ENCODE data around the gene PLA2G4A.

PLA2G4A gene

GRCh38 chr1:186923486-186923885, 94.7 kb downstream of the PLA2G4A start:
- Histone ChIP-seq H3K4me3 (ENCODE audit: low read length) (no peak overlapping the region), H3K9ac (ENCODE audit: low read depth, low read length) (no peak overlapping the region), H3K36me3 (ENCODE audit: insufficient read depth, low read length) (no peaks in the 10 kb centered on the region), H3K9me3 (ENCODE audit: insufficient read depth, low read depth, low read length) (peaks cover 2% of the 10 kb centered on the region; the same call in 1 of the 2 replicates), H3K27ac (ENCODE audit: low read depth, low read length) (no peak overlapping the region), H3K4me1 (ENCODE audit: insufficient read depth, low read length) (no peaks in the 10 kb centered on the region), H3K27me3 (ENCODE audit: insufficient read depth, low read length) (no peaks in the 10 kb centered on the region)
- WGBS = 81% methylated on average over 2 of the region's 2 CpGs

- H3K27me3 ChIP-seq (ENCODE audit: insufficient read depth, low read length) = no peaks in the 10 kb centered on the region
- H3K36me3 ChIP-seq (ENCODE audit: insufficient read depth, low read length) = no peaks in the 10 kb centered on the region
- peaks cover 2% of the 10 kb centered on the region; the same call in 1 of the 2 replicates for H3K9me3 ChIP-seq (ENCODE audit: insufficient read depth, low read depth, low read length)
- 97% methylated on average over 3 of the region's 3 CpGs for WGBS
- no peak overlapping the region for H3K9ac ChIP-seq (ENCODE audit: low read depth, low read length)
- no peaks in the 10 kb centered on the region for H3K4me1 ChIP-seq (ENCODE audit: insufficient read depth, low read length)
- no peak overlapping the region for H3K4me3 ChIP-seq (ENCODE audit: low read length)
- no peak overlapping the region for H3K27ac ChIP-seq (ENCODE audit: low read depth, low read length)
Measured at GRCh38 chr1:186925881-186926669, 97.3 kb downstream of the PLA2G4A start.

DNA sequence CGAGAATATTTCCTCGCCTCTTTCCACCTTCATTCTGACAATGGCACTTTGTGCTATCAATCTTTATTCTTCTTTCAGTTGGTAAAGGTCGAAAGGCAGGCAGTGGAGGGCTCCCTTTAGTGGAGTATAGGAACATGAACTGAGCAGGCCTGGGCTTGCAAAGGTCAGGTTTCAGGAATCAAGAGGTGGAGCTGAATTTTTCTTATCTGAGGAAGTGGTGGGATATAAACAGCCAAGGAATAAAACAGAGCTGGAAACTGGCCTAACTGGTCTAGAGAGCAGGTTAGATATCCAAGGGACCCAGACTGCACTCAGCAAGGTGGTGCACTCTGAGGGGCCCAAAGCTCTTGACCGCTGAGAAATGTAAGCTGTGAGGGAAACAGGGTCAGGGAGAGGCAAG, 99.1 kb downstream of the PLA2G4A start:
- no peaks in the 10 kb centered on the region for H3K4me1 ChIP-seq (ENCODE audit: insufficient read depth, low read length)
- WGBS = 95% methylated on average over 4 of the region's 4 CpGs

DNA sequence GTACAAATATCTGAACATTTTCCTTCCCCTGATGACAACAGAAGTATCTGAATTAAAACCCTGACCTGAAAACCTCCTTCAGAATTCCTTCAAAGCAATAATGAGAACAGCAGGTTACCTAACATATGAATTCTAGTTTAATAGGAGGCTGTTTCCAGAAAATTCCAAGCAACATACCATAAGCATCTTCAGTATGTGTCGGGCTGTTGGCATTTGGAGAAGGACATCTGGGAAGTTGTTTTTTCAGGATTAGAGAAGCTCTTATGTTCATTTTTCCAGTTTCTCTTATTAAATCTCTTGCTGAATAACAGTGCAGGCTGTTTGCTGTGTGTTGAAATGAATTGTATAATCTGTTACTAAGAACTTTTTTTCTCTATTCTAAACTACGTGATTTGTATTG, 101.5 kb downstream of the PLA2G4A start:
- Histone ChIP-seq H3K9me3 (ENCODE audit: insufficient read depth, low read depth, low read length) (no peaks in the 10 kb centered on the region), H3K27me3 (ENCODE audit: insufficient read depth, low read length) (no peaks in the 10 kb centered on the region), H3K36me3 (ENCODE audit: insufficient read depth, low read length) (no peaks in the 10 kb centered on the region), H3K27ac (ENCODE audit: low read depth, low read length) (no peak overlapping the region), H3K9ac (ENCODE audit: low read depth, low read length) (no peak overlapping the region), H3K4me1 (ENCODE audit: insufficient read depth, low read length) (no peaks in the 10 kb centered on the region), H3K4me3 (ENCODE audit: low read length) (no peak overlapping the region)
- no CpG with 5 or more reads among the region's 2 CpGs for WGBS

More for the DNA sequence above, 99.1 kb downstream of the PLA2G4A start:
- no peaks in the 10 kb centered on the region for H3K27me3 ChIP-seq (ENCODE audit: insufficient read depth, low read length)
- no peak overlapping the region for H3K9ac ChIP-seq (ENCODE audit: low read depth, low read length)
- H3K36me3 ChIP-seq (ENCODE audit: insufficient read depth, low read length) = no peaks in the 10 kb centered on the region
- peaks cover 1% of the 10 kb centered on the region; the same call in 1 of the 2 replicates for H3K9me3 ChIP-seq (ENCODE audit: insufficient read depth, low read depth, low read length)
- H3K27ac ChIP-seq (ENCODE audit: low read depth, low read length) = no peak overlapping the region
- no peak overlapping the region for H3K4me3 ChIP-seq (ENCODE audit: low read length)

- Histone ChIP-seq H3K27me3 (ENCODE audit: insufficient read depth, low read length) (no peaks in the 10 kb centered on the region), H3K27ac (ENCODE audit: low read depth, low read length) (no peak overlapping the region), H3K9ac (ENCODE audit: low read depth, low read length) (no peak overlapping the region), H3K9me3 (ENCODE audit: insufficient read depth, low read depth, low read length) (no peaks in the 10 kb centered on the region), H3K36me3 (ENCODE audit: insufficient read depth, low read length) (no peaks in the 10 kb centered on the region), H3K4me1 (ENCODE audit: insufficient read depth, low read length) (no peaks in the 10 kb centered on the region), H3K4me3 (ENCODE audit: low read length) (no peak overlapping the region)
- WGBS = 96% methylated on average over 2 of the region's 3 CpGs
Measured at GRCh38 chr1:186937016-186937670, 108.4 kb downstream of the PLA2G4A start.

GRCh38 chr1:186943891-186944686, 115.3 kb downstream of the PLA2G4A start:
- Histone ChIP-seq H3K4me3 (ENCODE audit: low read length) (no peak overlapping the region), H3K9me3 (ENCODE audit: insufficient read depth, low read depth, low read length) (no peaks in the 10 kb centered on the region), H3K36me3 (ENCODE audit: insufficient read depth, low read length) (no peaks in the 10 kb centered on the region), H3K4me1 (ENCODE audit: insufficient read depth, low read length) (no peaks in the 10 kb centered on the region), H3K27me3 (ENCODE audit: insufficient read depth, low read length) (no peaks in the 10 kb centered on the region), H3K9ac (ENCODE audit: low read depth, low read length) (no peak overlapping the region), H3K27ac (ENCODE audit: low read depth, low read length) (no peak overlapping the region)
- 82% methylated on average over 6 of the region's 8 CpGs for WGBS

GRCh38 chr1:186945146-186945545, 116.4 kb downstream of the PLA2G4A start:
- Histone ChIP-seq H3K9ac (ENCODE audit: low read depth, low read length) (no peak overlapping the region), H3K4me3 (ENCODE audit: low read length) (no peak overlapping the region), H3K27me3 (ENCODE audit: insufficient read depth, low read length) (no peaks in the 10 kb centered on the region), H3K27ac (ENCODE audit: low read depth, low read length) (no peak overlapping the region), H3K4me1 (ENCODE audit: insufficient read depth, low read length) (no peaks in the 10 kb centered on the region), H3K9me3 (ENCODE audit: insufficient read depth, low read depth, low read length) (no peaks in the 10 kb centered on the region), H3K36me3 (ENCODE audit: insufficient read depth, low read length) (no peaks in the 10 kb centered on the region)
- 94% methylated on average over 4 of the region's 4 CpGs for WGBS

DNA sequence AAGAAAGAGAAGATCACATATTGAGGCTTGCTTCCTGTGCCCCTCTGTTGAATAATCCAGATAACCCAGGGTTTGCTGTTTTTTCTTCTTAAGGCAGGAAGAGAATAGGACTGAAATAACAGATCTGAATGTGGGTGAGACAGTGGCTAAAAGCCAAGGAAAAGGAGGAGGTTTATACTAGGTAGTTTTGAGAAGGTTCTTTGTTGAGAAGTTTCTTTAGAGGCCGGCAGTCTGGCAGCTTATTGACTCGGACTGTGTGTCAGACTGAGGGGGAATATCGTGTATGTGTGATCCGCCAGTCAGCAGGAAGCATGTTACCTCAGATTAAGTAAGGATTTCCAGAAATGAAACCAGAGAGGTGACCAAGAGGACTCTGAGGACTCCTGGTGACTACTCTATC, 119.8 kb downstream of the PLA2G4A start:
- Histone ChIP-seq H3K4me3 (ENCODE audit: low read length) (no peak overlapping the region), H3K36me3 (ENCODE audit: insufficient read depth, low read length) (no peaks in the 10 kb centered on the region)
- 93% methylated on average over 4 of the region's 4 CpGs for WGBS

DNA sequence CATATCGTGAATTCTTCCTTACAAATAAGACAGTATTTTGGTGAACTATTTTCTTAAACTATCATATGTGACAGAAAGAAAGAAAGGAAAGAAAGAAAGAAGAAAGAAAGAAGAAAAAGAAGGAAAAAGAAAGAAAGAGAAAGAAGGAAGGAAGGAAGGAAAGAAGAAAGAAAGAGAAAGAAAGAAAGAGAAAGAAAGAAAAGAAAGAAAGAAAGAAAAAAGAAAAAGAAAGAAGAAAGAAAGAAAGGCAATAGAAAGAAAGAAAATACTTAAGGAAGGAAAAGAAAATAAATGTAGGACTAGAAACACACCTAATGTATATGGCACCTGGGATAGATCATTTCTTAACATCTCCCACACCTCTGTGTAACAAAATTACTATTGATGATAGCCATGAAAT, 120.4 kb downstream of the PLA2G4A start:
- WGBS = no CpG with 5 or more reads among the region's 1 CpG
- no peak overlapping the region for H3K9ac ChIP-seq (ENCODE audit: low read depth, low read length)
- no peaks in the 10 kb centered on the region for H3K36me3 ChIP-seq (ENCODE audit: insufficient read depth, low read length)
- H3K4me3 ChIP-seq (ENCODE audit: low read length) = no peak overlapping the region
- no peaks in the 10 kb centered on the region for H3K4me1 ChIP-seq (ENCODE audit: insufficient read depth, low read length)
- no peaks in the 10 kb centered on the region for H3K27me3 ChIP-seq (ENCODE audit: insufficient read depth, low read length)
- H3K27ac ChIP-seq (ENCODE audit: low read depth, low read length) = no peak overlapping the region
- H3K9me3 ChIP-seq (ENCODE audit: insufficient read depth, low read depth, low read length) = no peaks in the 10 kb centered on the region

More for the DNA sequence above, 119.8 kb downstream of the PLA2G4A start:
- no peaks in the 10 kb centered on the region for H3K4me1 ChIP-seq (ENCODE audit: insufficient read depth, low read length)
- no peaks in the 10 kb centered on the region for H3K27me3 ChIP-seq (ENCODE audit: insufficient read depth, low read length)
- H3K9ac ChIP-seq (ENCODE audit: low read depth, low read length) = no peak overlapping the region
- no peak overlapping the region for H3K27ac ChIP-seq (ENCODE audit: low read depth, low read length)
- no peaks in the 10 kb centered on the region for H3K9me3 ChIP-seq (ENCODE audit: insufficient read depth, low read depth, low read length)

GRCh38 chr1:186950547-186950946, 121.8 kb downstream of the PLA2G4A start:
- H3K36me3 ChIP-seq (ENCODE audit: insufficient read depth, low read length) = no peaks in the 10 kb centered on the region
- WGBS = 97% methylated on average over 4 of the region's 4 CpGs

DNA sequence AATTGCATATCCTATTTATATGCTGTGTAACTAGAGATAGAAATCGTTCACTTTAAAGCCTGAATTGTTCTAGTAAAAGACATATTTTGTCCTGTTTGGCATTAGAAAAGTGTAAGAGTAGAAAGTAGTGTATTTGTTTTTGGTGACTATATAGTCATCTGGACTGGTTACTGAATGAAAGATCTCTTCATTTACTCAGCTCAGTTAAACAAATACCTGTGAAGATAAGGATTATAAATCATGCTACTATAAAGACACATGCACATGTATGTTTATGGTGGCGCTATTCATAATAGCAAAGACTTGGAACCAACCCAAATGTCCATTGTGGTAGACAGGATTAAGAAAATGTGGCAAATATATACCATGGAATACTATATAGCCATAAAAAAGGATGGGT, 125.1 kb downstream of the PLA2G4A start:
- no peak overlapping the region for H3K4me3 ChIP-seq (ENCODE audit: low read length)
- H3K9me3 ChIP-seq (ENCODE audit: insufficient read depth, low read depth, low read length) = no peaks in the 10 kb centered on the region
- H3K9ac ChIP-seq (ENCODE audit: low read depth, low read length) = no peak overlapping the region
- no peaks in the 10 kb centered on the region for H3K27me3 ChIP-seq (ENCODE audit: insufficient read depth, low read length)
- WGBS = 95% methylated on average over 2 of the region's 2 CpGs
- H3K27ac ChIP-seq (ENCODE audit: low read depth, low read length) = no peak overlapping the region
- H3K36me3 ChIP-seq (ENCODE audit: insufficient read depth, low read length) = no peaks in the 10 kb centered on the region
- H3K4me1 ChIP-seq (ENCODE audit: insufficient read depth, low read length) = no peaks in the 10 kb centered on the region

More at GRCh38 chr1:186950547-186950946, 121.8 kb downstream of the PLA2G4A start:
- no peaks in the 10 kb centered on the region for H3K9me3 ChIP-seq (ENCODE audit: insufficient read depth, low read depth, low read length)
- H3K4me1 ChIP-seq (ENCODE audit: insufficient read depth, low read length) = no peaks in the 10 kb centered on the region
- no peak overlapping the region for H3K9ac ChIP-seq (ENCODE audit: low read depth, low read length)
- H3K27ac ChIP-seq (ENCODE audit: low read depth, low read length) = no peak overlapping the region
- H3K4me3 ChIP-seq (ENCODE audit: low read length) = no peak overlapping the region
- no peaks in the 10 kb centered on the region for H3K27me3 ChIP-seq (ENCODE audit: insufficient read depth, low read length)
